HG03097 (cell line): ENCODE data around the gene BCL2L11.

Experiments used
- ATAC-seq: cut with Tn5 transposase; IDR thresholded peaks from one replicate; pipeline ENCODE4 v1.9.1; 2021; ENCODE audit not compliant: unreplicated experiment, low FRiP score

Gene BCL2L11

GRCh38 chr2:111142101-111142500 is 21.4 kb downstream of the BCL2L11 start:
- no peak for ATAC-seq

DNA sequence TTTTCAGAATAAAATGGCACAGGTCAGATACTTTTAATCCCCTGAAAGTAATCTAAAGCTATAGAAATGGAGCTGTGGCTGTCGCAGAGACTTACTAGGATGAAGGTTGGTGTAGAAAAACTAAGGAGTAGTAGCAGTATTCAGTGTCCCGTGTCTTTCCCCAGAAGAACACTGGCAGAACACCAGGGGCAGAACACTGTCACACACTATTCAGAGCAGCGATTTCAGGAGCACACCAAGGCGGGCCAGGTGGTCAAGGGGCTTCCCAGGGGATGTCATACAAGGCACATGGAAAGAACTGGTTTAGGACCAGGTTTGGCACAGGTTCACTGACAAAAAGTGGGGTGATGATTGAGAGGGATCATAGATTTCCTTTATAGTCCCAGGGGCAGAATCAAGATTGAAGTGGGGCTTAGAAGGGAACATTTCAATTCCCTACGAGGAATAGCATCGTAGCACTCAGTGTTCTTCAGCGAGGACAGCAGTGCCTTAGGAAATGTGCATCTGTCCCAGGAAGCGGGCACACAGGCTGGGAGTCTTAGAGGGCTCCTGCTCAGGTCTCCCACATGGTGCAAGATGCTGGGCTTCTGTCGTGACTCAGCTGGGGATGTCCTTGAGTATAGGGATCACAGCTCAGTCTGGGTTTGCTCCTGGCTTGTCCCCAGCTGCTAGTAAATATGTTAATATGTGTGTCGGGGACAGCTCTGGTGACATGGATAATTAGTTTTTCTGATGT is 22.6 kb downstream of the BCL2L11 start:
- no peak for ATAC-seq

DNA sequence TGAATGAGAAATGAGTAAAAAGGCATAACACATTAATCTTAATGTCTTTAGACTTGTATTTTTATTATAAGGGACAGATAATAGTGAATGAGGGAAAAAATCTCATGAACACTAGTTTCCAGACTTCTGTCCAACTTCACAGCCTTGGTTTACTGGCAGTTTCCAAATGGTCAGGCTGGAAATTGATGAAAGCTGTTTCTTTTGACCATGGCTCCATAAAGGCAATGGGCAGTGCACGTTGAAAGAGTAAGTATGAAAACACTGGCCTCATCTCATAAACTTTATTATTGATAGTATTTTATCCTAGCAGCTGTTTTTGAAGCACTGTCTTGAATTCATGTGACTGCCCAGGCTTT is 23.1 kb downstream of the BCL2L11 start:
- no peak for ATAC-seq

- ATAC-seq: no peak
Observed at GRCh38 chr2:111145103-111145760, 24.5 kb downstream of the BCL2L11 start.

DNA sequence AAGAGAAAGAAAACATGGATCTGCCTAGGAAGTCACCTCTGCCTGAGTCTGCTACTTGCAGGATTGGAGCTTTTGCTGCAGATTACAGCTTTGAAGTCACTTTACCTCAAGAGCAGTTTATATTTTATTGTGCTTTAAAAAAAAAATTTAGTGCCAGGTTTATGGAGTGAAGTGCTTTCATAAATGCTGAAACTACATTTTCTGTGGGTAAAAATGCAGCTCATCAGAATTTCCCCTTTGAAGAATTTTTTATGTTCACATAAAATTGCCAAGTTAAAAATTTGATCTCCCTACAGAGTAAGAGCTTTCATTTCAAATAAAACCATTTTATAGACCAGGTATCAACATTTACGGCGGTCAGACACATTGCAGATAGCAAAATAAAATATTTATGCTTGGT is 25.2 kb downstream of the BCL2L11 start:
- no peak for ATAC-seq

- no peak for ATAC-seq
Observed at GRCh38 chr2:111148225-111148873, 27.6 kb downstream of the BCL2L11 start.

- no peak for ATAC-seq
Observed at GRCh38 chr2:111148925-111149324, 28.2 kb downstream of the BCL2L11 start.

- ATAC-seq: no peak
Observed at GRCh38 chr2:111149882-111150455, 29.3 kb downstream of the BCL2L11 start.

DNA sequence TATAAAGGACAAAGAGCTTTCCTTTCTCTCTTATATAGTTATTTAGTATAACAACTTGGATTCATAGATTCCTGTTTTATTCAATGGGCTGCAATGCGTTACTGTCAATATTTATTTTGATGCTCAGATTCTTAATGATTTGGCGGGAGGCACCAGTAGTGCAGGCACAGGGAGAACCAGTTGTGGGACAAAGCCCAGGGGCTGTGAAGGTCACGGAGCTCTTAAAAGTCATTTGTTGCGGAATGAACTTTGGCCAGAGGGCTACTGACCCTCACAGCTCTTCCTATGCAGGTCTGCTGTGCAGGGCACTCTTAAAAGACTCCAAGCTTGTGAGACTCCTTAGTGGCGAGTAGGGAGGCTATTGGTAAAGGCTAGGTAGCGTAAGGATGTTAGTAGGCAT is 34.0 kb downstream of the BCL2L11 start:
- ATAC-seq: no peak

- no peak for ATAC-seq
Observed at GRCh38 chr2:111155610-111156009, 34.9 kb downstream of the BCL2L11 start.

DNA sequence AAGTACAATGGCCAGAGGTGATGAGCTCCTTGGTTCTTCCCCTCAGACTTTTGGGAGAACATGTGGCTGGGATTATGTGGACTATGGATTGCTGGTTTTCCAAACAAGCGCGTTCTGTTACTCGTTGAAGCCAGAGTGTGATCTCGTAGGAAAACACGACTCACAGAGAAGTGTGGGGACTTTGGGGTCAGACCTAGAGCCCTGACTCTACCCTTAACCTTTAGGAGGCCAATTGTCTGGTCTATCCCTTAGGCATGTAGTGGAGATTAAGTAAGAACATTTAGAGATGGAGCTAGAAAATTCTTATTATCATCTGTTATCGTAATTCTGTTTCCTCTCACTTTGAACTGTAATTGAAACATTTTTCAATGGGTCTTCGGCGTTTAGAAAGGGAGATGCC is 35.8 kb downstream of the BCL2L11 start:
- ATAC-seq: no peak

DNA sequence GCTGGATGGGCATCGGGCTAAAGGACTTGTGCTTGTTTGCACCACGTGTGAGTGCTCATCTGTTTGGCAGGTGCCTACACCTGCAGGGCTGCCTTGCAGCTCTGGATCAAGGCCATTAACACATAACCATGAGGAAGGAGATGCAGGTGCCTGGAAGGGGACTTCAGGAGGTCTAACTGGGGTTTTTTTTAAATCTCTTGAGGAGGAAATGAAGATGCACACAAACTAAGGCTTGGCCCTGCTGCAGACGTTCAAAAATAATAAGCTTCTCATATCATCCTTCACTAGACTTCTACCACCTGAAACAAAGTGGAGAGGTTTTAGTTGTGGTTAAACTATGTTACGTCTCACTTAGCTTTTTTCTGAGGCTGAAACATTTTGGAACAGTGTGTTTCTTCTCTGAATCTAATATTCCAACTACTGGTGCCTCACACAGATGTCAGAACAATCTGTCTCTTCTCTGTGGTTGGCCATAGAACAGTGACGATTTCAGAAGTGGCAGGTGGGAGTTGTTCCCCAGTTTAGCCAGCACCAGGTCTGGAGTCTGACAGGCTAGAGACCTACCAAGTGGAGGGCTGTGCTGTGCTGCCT is 36.5 kb downstream of the BCL2L11 start:
- peak; percentile 34 for ATAC-seq

GRCh38 chr2:111157798-111158197 is 37.1 kb downstream of the BCL2L11 start:
- peak; percentile 50 for ATAC-seq

DNA sequence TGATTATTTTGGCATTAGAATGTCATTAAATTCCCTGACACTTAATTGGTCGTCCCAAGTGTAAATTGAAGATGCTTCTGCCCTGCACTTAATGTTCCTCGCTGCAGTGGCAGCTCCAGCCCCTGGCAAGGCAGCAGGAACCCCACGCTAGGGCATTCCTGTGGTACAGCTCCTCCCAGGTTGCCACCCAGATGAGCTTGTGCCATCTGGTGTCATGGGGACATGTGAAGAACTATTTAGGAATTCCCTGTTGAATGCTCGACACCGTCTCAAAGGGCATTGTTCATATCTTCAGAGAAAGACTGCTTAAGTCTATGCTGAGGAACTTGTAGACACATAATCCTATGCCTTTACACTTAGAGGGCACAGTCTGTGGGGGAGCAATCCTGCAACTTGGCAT is 38.9 kb downstream of the BCL2L11 start:
- ATAC-seq: no peak

- no peak for ATAC-seq
Observed at GRCh38 chr2:111160758-111161157, 40.0 kb downstream of the BCL2L11 start.

GRCh38 chr2:111161971-111162370 is 41.3 kb downstream of the BCL2L11 start:
- ATAC-seq: no peak

- ATAC-seq: no peak
Observed at GRCh38 chr2:111162718-111163331, 42.1 kb downstream of the BCL2L11 start.

DNA sequence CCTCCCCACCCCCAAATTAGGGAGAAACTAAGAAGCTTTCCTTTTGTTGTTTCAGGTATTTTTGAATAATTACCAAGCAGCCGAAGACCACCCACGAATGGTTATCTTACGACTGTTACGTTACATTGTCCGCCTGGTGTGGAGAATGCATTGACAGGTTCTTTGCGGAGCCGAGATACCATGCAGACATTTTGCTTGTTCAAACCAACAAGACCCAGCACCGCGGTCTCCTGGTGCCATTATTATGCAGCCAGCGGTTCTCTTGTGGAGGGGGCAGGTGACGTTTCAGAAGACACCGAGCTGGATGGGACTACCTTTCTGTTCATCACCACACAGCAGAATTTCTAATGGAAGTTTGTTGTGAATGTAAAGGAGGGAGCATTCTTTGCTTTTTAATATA is 43.4 kb downstream of the BCL2L11 start:
- ATAC-seq: no peak

DNA sequence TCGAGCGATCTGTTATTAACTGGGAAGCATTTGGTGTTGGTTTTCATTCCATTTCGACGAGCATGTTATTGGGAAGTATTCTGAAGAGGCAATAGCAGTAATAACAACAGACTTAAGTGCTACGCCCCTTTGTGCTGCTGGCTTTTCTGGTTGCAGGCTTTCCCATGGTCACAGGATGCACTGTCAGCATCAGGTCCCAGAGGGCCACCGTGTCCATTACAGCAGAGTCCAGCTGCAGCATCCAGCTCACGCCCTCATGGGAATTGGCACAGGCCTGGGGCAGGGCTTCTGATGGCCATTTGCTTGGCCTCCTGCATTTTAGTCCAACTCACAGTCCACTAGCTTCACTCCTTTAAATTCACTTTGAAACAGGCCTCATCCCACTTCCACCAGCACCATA is 44.4 kb downstream of the BCL2L11 start:
- no peak for ATAC-seq

DNA sequence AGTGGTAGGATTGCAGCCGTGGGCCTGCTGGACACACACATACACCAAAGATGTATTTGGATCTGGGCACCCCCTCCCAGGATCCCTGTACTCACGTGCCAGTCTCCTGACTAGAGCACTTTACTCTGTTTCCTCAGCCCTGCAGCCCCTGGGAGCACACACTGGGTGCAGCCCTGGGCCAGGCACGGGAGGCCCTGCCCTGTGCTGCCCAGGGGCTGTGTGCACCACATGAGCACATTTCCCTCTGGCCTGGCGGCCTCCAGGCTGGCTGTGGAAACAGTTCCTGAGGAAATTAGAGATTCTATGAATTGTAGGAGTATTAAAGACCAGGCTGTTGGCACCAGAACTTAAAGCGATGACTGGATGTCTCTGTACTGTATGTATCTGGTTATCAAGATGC is 45.4 kb downstream of the BCL2L11 start:
- no peak for ATAC-seq
